Ammon's horn (tissue), 1 donor: ENCODE data around the gene ADGRF3.
"Not testable (repeated sequence)": the region's sequence is repeated elsewhere in the genome, so short reads cannot be mapped to it uniquely, and the experiment has no call there.

Source experiments
- DNase-seq: peaks from one replicate; pipeline ENCODE4 v3.0.0-alpha.2; 2016; ENCODE audit warnings: low spot score

The ADGRF3 gene, protein sequence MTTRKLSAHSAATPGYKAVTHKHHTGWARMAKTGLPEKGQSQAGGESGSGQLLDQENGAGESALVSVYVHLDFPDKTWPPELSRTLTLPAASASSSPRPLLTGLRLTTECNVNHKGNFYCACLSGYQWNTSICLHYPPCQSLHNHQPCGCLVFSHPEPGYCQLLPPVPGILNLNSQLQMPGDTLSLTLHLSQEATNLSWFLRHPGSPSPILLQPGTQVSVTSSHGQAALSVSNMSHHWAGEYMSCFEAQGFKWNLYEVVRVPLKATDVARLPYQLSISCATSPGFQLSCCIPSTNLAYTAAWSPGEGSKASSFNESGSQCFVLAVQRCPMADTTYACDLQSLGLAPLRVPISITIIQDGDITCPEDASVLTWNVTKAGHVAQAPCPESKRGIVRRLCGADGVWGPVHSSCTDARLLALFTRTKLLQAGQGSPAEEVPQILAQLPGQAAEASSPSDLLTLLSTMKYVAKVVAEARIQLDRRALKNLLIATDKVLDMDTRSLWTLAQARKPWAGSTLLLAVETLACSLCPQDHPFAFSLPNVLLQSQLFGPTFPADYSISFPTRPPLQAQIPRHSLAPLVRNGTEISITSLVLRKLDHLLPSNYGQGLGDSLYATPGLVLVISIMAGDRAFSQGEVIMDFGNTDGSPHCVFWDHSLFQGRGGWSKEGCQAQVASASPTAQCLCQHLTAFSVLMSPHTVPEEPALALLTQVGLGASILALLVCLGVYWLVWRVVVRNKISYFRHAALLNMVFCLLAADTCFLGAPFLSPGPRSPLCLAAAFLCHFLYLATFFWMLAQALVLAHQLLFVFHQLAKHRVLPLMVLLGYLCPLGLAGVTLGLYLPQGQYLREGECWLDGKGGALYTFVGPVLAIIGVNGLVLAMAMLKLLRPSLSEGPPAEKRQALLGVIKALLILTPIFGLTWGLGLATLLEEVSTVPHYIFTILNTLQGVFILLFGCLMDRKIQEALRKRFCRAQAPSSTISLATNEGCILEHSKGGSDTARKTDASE

DNA sequence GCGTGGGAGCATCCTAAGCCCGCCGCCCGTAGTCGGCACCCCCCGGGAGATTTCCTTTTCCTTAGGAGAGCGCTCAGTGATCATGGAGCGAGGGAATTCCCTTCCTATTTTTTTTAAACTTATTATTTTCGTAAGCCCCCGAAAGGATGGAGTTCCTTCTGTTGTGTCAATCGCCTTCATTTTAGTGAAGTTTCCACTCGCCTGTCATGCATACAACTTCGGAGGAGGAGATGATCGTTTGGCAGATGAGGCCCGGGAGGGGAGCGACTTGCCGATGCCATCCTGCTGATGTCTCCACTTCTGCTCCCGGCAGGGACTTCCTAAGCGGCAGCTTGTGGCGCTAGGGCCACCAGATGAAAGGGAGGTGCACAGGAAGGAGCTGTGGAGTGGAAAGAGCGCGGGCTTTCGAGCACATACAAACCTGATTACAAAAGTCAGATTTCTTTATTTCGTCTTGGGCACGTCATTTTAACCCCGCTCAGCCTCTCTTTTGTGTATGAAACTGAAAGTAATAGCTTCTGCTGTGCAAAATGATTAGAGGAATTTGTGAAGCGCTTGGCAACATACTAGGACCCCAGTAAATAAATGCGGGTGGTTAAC lies at the start of gene ADGRF3:
ADGRF3 (minus strand) TSS at position 336 of the 600 bp plus-strand sequence. CDS start 555 bp downstream, outside the sequence.
- DNase-seq = peak; percentile 79

- DNase-seq = no peak
These were observed 48.8 kb upstream of the ADGRF3 start for GRCh38 chr2:26395394-26395793.

DNA sequence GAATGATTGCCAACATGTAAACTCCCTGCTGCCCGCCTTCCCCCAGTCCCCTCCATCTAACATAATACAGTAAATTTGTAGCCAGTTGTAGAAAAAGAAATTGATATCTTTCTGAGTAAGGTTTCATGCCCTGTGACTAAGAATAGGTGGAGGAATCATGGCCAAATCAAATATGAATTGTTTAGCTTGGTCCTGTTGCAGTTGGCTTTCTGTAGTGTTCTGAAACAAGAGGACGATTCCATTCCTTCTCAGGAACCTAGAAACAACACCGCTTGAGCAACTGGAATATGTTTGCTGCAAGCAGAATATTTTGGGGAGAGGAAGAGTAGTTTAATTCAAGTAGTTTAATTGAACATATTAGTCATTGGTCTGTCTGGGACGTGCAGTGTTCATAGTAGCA lies 48.1 kb upstream of the ADGRF3 start:
- no peak for DNase-seq

GRCh38 chr2:26387189-26387588 lies 40.6 kb upstream of the ADGRF3 start:
- DNase-seq = no peak

DNA sequence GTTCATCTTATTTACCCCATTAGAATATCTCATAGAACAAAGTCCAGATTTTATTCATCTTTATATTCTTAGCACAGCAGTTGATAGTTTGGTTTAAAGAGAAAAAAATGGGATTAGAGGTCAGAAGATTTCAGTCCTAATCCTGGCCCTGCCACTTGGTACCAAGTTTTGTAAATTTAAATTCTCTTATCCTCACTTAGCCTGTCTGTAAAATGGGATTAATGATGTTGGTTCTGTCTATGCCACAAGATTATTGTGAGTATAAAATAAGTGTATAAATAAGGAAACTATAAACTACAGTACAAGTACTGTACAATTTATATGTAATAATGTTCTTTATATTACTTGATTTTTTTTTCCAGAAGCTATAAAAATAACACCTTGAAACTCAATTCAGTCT lies 38.0 kb upstream of the ADGRF3 start:
- no peak for DNase-seq

GRCh38 chr2:26384183-26384582 lies 37.6 kb upstream of the ADGRF3 start:
- no peak for DNase-seq

- no peak for DNase-seq
These were observed 36.0 kb upstream of the ADGRF3 start for GRCh38 chr2:26382564-26382963.

- DNase-seq = no peak
These were observed 33.7 kb upstream of the ADGRF3 start for GRCh38 chr2:26380281-26380680.

- DNase-seq = no peak
These were observed 30.2 kb upstream of the ADGRF3 start for GRCh38 chr2:26376799-26377198.

GRCh38 chr2:26370909-26371308 lies 24.3 kb upstream of the ADGRF3 start:
- DNase-seq = not testable (repeated sequence)

DNA sequence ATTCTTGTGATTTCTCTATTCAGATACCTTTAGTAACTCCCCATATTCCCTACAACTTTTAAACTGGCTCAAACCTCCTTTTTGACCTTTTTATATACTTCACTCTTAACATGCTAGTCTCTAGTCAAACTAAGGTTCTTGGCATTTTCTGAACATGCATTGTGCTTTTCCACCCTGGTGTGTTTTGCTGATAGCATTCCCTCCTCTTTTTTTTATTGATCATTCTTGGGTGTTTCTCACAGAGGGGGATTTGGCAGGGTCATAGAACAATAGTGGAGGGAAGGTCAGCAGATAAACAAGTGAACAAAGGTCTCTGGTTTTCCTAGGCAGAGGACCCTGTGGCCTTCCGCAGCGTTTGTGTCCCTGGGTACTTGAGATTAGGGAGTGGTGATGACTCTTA lies 23.1 kb upstream of the ADGRF3 start:
- not testable (repeated sequence) for DNase-seq

- DNase-seq = no peak
These were observed 20.4 kb upstream of the ADGRF3 start for GRCh38 chr2:26366957-26367356.

GRCh38 chr2:26364669-26365068 lies 18.1 kb upstream of the ADGRF3 start:
- no peak for DNase-seq

DNA sequence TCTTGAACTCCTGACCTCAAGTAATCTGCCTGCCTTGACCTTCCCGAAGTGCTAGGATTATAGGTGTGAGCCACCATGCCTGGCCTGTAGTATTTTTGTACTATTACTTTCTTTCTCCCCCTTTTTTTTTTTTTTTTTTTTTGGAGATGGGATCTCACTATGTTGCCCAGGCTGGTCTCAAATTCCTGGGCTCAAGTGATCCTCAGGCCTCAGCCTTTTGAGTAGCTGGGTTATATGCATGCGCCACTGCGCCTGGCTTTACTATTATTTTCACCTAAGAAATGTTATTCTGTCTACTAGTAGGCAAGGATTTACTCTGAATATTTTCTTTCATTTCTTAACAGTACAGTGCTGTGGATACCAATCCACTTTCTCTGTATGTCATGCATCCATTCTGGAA lies 17.4 kb upstream of the ADGRF3 start:
- DNase-seq = no peak

DNA sequence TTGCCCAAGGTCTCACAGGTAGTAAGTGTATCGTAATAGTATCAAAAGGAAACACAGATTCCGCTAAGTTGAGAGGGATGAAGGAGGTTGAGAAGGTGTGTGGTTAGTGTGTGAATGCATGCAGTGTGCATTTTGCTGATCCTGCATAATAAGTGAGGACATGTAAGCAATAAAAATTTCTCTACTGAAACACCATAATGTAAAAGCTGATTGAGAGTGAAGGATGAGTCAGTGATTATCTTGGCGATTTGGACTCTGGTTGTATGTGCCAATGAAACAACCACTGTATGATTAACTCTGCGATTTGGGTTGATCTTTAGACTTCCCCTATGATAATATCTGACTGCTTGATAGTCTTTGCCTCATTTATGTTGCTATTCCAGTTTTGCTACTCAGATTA lies 16.7 kb upstream of the ADGRF3 start:
- DNase-seq = no peak

DNA sequence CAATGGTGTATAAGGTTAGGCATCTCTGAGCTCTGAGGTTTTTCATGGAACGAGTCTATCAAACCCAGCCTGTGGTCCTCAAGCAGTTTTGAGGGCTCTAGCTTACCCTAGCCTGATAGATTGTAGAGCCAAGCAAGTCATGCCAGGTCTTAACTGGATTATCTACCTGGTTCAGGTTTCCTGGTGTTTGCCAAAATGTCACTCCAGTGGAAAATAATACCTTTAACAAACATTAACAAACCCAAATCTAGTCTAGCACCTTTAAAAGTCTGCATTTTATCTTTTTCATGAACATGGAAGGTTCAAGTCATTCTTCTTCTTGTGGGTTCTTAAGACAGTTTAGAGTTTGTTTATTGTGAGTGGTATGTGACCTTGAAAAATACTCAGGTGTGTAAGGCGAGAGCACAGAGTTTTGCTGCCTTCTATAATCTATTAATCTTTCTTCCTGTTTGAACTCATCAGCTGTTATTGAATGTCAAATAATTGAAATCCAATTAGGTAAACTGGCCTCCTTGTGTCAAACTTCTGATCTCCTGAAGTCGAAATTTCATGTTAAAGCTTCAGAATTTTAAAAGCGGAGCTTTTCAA lies 13.4 kb upstream of the ADGRF3 start:
- DNase-seq = no peak

GRCh38 chr2:26356771-26357170 lies 10.2 kb upstream of the ADGRF3 start:
- DNase-seq = no peak

DNA sequence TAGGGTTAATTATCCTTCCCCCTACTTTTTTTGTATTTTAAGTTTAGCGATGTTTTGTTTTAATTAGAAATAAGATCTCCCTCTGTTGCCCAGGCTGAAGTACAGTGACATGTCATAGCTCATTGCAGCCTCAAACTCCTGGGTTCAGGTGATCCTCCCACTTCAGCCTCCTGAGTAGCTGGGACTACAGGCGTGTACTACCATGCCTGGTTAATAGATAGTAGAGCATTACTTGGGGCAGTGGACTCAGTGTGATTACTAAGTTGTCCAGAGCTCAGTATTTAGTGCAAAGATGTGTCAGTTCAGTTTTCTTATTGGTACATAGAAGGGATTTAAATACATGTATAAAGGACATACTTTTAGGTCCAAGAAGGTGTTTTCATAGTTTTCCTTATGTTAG lies 9.5 kb upstream of the ADGRF3 start:
- DNase-seq = no peak

DNA sequence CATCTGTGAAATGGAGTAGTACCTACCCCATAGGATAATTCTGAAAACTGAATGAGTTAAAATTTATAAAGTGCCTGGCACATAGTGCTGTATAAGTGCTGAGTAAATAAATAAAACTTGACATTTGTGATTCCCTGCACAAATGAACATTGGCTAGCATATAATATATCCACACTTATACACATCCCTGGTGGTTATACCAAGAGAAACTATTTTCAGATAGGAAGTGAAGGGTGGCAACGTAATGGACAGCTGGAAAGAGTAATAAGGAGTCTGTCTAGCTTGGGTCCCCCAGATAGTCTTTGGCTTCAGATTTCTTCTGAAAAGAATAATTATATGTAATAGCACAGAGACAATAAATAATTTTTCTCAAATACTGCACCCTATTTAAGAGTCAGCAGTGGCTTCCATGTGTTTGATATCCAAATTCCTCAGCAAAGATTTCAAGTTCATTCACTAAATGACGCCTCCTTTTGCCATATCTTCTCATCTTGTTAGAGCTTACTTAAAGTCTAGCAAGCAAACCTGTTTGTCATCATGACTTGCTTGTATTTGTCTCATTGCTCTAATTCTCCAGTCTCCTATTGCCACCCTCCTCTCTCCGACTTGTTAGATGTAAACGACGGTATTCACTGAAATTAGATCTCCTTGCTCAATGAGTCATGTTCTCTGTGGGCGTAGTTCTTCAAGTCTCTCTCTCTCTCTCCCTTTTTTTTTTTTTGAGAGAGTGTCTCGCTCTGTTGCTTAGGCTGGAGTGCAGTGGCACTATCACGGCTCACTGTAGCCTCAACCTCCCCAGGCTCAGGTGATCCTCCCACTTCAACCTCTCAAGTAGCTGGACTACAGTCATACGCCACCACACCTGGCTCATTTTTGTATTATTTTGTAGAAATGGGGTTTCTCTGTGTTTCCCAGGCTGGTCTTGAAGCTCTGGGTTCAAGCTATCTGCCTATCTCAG lies 8.7 kb upstream of the ADGRF3 start:
- peak; percentile 19 for DNase-seq

DNA sequence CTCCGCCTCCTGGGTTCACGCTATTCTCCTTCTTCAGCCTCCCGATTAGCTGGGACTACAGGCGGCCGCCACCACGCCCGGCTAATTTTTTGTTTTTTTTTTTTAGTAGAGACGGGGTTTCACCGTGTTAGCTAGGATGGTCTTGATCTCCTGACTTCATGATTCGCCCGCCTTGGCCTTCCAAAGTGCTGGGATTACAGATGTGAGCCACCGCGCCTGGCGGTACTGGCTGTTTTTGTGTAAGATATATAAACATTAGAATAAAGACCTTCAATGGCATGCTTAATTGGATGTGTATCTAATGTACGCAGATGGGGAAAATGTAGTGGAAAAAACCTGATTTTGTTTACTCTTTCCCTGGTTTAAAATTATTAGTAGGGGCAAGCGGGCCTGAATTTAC lies 7.9 kb upstream of the ADGRF3 start:
- DNase-seq = not testable (repeated sequence)

DNA sequence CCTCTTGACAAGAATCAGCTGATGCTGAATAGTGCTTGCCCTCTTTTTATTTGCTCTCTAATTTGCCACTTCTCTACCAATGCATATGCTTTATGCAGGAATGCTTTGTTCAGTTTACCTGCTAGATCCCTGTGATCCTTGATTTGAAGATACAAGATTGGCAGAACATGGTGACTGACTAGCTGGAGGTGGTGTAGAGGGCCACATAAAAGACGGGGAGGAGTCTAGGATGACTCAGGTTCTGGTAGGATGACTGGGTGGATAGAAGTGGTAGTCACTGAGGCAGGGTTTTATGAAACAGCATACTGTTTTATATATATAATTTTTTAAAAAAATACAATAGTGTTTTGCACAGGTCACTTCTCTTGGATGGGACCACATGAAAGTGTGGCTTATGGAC lies 6.3 kb upstream of the ADGRF3 start:
- DNase-seq = no peak
